DOHH2 (cell line): Measurements from ENCODE around the gene SHQ1.

Source experiments
- H3F3A ChIP-seq: fragments of 200-600 bp; sonication (generic), shearing (Covaris generic); 2 replicates; pipeline ENCODE4 v1.6.0; 2016; ENCODE audit warnings: antibody characterized with exemption, mild to moderate bottlenecking; ENCODE audit not compliant: control insufficient read depth, insufficient read depth
- H3K27ac ChIP-seq: fragments of 200-600 bp; sonication (generic); 2 replicates; pipeline ENCODE4 v1.5.1; 2014; ENCODE audit warnings: low read depth, mild to moderate bottlenecking, low read length, moderate library complexity
- H3K27me3 ChIP-seq: fragments of 200-600 bp; sonication (generic); 2 replicates; pipeline ENCODE4 v1.6.1; 2014; ENCODE audit warnings: mild to moderate bottlenecking, low read length, mixed read lengths; ENCODE audit not compliant: control insufficient read depth
- H3K36me3 ChIP-seq: fragments of 200-600 bp; sonication (generic); 2 replicates; pipeline ENCODE4 v1.6.1; 2014; ENCODE audit warnings: mild to moderate bottlenecking, low read length, moderate library complexity, mixed read lengths; ENCODE audit not compliant: control insufficient read depth
- H3K4me1 ChIP-seq: fragments of 200-600 bp; sonication (generic); 2 replicates; pipeline ENCODE4 v1.6.1; 2014; ENCODE audit warnings: mild to moderate bottlenecking, low read length, mixed read lengths; ENCODE audit not compliant: control insufficient read depth
- H3K4me2 ChIP-seq: fragments of 200-600 bp; sonication (generic); 2 replicates; pipeline ENCODE4 v1.6.0; 2014; ENCODE audit warnings: mild to moderate bottlenecking, low read length, moderate library complexity
- H3K4me3 ChIP-seq: fragments of 200-600 bp; sonication (generic); 2 replicates; pipeline ENCODE4 v1.5.1; 2014; ENCODE audit warnings: mild to moderate bottlenecking, low read length, mixed read lengths
- H3K79me2 ChIP-seq: fragments of 200-600 bp; sonication (generic); 2 replicates; pipeline ENCODE4 v1.6.1; 2014; ENCODE audit warnings: mild to moderate bottlenecking, low read length, mixed read lengths; ENCODE audit not compliant: control insufficient read depth
- H3K9me2 ChIP-seq: fragments of 200-600 bp; sonication (generic); replicated peaks from 2 replicates; pipeline ENCODE4 v1.6.1; 2014; ENCODE audit warnings: mild to moderate bottlenecking, low read length, mixed read lengths; ENCODE audit not compliant: control insufficient read depth
- H3K9me3 ChIP-seq: fragments of 200-600 bp; sonication (generic); 2 replicates; pipeline ENCODE4 v1.6.1; 2014; ENCODE audit warnings: antibody characterized with exemption, low read length, mixed read lengths; ENCODE audit not compliant: control insufficient read depth, insufficient read depth
- H4K20me1 ChIP-seq: fragments of 200-600 bp; sonication (generic); 2 replicates; pipeline ENCODE4 v1.6.0; 2014; ENCODE audit warnings: low read depth, mild to moderate bottlenecking, antibody characterized with exemption, low read length, moderate library complexity; ENCODE audit not compliant: control insufficient read depth, insufficient read depth
- EZH2phosphoT487 ChIP-seq: fragments of 200-600 bp; sonication (generic); IDR thresholded peaks from 2 replicates; pipeline ENCODE4 v1.6.1; 2017; ENCODE audit warnings: borderline replicate concordance, mild to moderate bottlenecking, antibody characterized with exemption, low read length, moderate library complexity, mixed read lengths
- TF ChIP-seq, protein P1 (sequence below): fragments of 200-600 bp; sonication (generic); IDR thresholded peaks from one replicate; pipeline ENCODE4 v1.5.1; 2014; ENCODE audit warnings: antibody characterized with exemption, mild to moderate bottlenecking, low read depth, low read length; ENCODE audit not compliant: poor library complexity, severe bottlenecking

The SHQ1 gene

DNA sequence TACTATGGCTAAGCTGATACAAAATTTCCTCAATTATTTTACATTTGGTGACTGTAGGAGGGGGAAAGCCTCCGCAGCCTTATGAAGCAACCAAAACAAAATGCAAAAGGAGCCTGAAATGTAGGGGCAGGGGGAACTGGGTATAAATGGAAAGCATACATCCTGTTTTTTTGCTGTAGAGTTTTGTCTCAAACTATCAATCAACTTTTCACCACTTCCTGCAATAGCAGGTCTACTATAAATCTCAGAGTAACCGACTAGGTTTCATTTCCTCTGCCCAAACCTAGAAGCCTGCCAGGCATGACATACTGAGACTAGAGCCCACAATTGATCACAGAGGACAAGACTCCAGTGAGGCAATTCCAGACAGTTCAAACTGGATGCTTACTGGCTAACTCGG lies 91.3 kb downstream of the SHQ1 start:
- H3K79me2 ChIP-seq: no peaks in the 10 kb centered on the region
- peak overlapping the region; percentile 60 for H3K27ac ChIP-seq
- peak overlapping the region; percentile 60 for H3K4me3 ChIP-seq
- H4K20me1 ChIP-seq: no peaks in the 10 kb centered on the region
- peaks cover 40% of the 10 kb centered on the region for H3K4me1 ChIP-seq
- H3K4me2 ChIP-seq: peak overlapping the region; percentile 91
- no peaks in the 10 kb centered on the region for H3K9me2 ChIP-seq
- H3K27me3 ChIP-seq: no peaks in the 10 kb centered on the region
- no peaks in the 10 kb centered on the region for H3K9me3 ChIP-seq
- H3K36me3 ChIP-seq: peaks cover 8% of the 10 kb centered on the region
- H3F3A ChIP-seq: peaks cover 4% of the 10 kb centered on the region; the same call in 1 of the 2 replicates
- TF ChIP-seq EZH2phosphoT487: no peak
- TF ChIP-seq, protein P1, sequence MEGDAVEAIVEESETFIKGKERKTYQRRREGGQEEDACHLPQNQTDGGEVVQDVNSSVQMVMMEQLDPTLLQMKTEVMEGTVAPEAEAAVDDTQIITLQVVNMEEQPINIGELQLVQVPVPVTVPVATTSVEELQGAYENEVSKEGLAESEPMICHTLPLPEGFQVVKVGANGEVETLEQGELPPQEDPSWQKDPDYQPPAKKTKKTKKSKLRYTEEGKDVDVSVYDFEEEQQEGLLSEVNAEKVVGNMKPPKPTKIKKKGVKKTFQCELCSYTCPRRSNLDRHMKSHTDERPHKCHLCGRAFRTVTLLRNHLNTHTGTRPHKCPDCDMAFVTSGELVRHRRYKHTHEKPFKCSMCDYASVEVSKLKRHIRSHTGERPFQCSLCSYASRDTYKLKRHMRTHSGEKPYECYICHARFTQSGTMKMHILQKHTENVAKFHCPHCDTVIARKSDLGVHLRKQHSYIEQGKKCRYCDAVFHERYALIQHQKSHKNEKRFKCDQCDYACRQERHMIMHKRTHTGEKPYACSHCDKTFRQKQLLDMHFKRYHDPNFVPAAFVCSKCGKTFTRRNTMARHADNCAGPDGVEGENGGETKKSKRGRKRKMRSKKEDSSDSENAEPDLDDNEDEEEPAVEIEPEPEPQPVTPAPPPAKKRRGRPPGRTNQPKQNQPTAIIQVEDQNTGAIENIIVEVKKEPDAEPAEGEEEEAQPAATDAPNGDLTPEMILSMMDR: no peak

DNA sequence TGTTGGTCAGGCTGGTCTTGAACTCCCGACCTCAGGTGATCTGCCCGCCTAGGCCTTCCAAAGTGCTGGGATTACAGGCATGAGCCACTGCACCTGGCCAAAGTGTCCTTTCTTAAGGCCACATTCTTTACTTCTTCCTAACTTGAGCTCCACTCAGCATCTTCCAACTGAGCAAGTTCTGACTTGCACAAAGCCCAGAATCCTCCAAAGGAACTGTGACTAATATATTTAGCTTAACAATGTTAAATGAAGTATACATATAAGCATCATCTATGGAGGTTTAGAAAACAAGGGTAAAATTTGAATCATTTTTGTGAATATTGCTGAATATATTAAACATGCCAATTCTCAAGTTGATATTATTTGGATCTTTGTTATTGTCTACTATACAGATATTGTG lies 93.7 kb downstream of the SHQ1 start:
- Histone ChIP-seq H3K4me1 (peaks cover 52% of the 10 kb centered on the region), H3K9me2 (no peaks in the 10 kb centered on the region), H3F3A (peaks cover 4% of the 10 kb centered on the region; the same call in 1 of the 2 replicates), H3K36me3 (peaks cover 14% of the 10 kb centered on the region), H3K79me2 (no peaks in the 10 kb centered on the region), H3K4me3 (no peak overlapping the region), H3K9me3 (no peaks in the 10 kb centered on the region), H4K20me1 (no peaks in the 10 kb centered on the region), H3K4me2 (no peak overlapping the region), H3K27me3 (no peaks in the 10 kb centered on the region), H3K27ac (no peak overlapping the region)
- TF ChIP-seq EZH2phosphoT487: no peak
- TF ChIP-seq, protein P1: no peak

DNA sequence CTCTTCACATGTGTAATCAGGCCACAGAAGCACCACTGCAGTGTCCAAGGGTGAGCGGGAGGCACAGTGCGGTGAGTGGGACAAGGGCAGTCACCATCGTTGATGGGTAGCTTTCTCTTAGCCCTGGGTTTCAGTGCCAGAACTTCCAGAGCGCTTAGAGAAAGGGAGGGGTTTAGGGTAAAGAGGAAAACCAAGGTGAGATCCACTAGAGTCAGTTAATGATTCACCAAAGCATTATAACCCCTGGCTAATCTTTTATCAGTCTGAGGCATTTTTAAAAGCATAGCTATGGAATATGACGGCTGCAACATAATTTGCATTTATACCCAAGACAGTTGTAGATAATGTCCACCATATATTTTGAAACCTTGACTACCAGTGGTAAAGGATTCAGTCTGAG lies 94.8 kb downstream of the SHQ1 start:
- no peaks in the 10 kb centered on the region for H3K9me2 ChIP-seq
- H3K4me3 ChIP-seq: no peak overlapping the region
- no peak overlapping the region for H3K4me2 ChIP-seq
- H3K27me3 ChIP-seq: no peaks in the 10 kb centered on the region
- no peaks in the 10 kb centered on the region for H3K79me2 ChIP-seq
- no peak overlapping the region for H3K27ac ChIP-seq
- H3F3A ChIP-seq: peaks cover 4% of the 10 kb centered on the region; the same call in 1 of the 2 replicates
- no peaks in the 10 kb centered on the region for H4K20me1 ChIP-seq
- TF ChIP-seq, protein P1: no peak
- TF ChIP-seq EZH2phosphoT487: no peak
- H3K36me3 ChIP-seq: peaks cover 14% of the 10 kb centered on the region
- H3K9me3 ChIP-seq: no peaks in the 10 kb centered on the region
- H3K4me1 ChIP-seq: peaks cover 54% of the 10 kb centered on the region
